ENCODE results near the gene CXorf66.

Gene CXorf66

GRCh38 chrX:139949703-139950102, 15.6 kb downstream of the CXorf66 start:
- Histone ChIP-seq H3K9ac (no peak overlapping the region), H3K4me3 (no peak overlapping the region), H3K9me3 (no peaks in the 10 kb centered on the region), H3K27me3 (peaks cover 55% of the 10 kb centered on the region), H3K4me2 (no peak overlapping the region), H3K36me3 (no peaks in the 10 kb centered on the region), H4K20me1 (no peaks in the 10 kb centered on the region), H3K27ac (no peak overlapping the region), H3K4me1 (no peaks in the 10 kb centered on the region)
- no peak for TF ChIP-seq Cebpa-rat (IDR thresholded peaks at IDR 0.05)

GRCh38 chrX:139945075-139945474, 20.2 kb downstream of the CXorf66 start:
- no peak for TF ChIP-seq Cebpa-rat (IDR thresholded peaks at IDR 0.05)
- Histone ChIP-seq H3K4me2 (no peak overlapping the region), H3K9ac (no peak overlapping the region), H3K4me3 (no peak overlapping the region), H3K36me3 (no peaks in the 10 kb centered on the region), H4K20me1 (no peaks in the 10 kb centered on the region), H3K27ac (no peak overlapping the region), H3K27me3 (peaks cover 81% of the 10 kb centered on the region), H3K9me3 (no peaks in the 10 kb centered on the region), H3K4me1 (no peaks in the 10 kb centered on the region)

DNA sequence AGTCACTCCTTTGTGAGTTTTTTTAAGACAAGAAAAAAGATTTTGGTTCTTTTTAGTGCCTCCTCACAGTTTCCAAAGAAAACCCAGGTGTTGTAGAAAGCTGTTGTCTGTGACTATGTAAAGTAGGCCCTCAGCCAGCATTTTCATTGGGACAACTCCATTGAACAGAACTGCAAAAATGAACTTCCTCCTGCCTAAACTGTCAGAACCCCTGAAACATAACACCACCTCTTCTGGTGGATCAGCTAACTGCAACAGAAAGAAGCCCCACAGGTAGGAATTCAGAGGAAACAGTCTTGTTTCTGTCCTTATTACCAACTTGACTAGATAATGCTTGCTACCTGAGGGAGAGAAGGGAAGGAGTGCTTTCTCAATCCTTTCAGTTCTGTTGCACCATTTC, 29.1 kb downstream of the CXorf66 start:
- H3K4me1 ChIP-seq = peaks cover 6% of the 10 kb centered on the region
- no peak for TF ChIP-seq Cebpa-rat (IDR thresholded peaks at IDR 0.05)
- no peak overlapping the region for H3K9ac ChIP-seq
- H3K27me3 ChIP-seq = peaks cover 42% of the 10 kb centered on the region
- H4K20me1 ChIP-seq = no peaks in the 10 kb centered on the region
- no peak overlapping the region for H3K4me3 ChIP-seq
- H3K36me3 ChIP-seq = no peaks in the 10 kb centered on the region
- H3K9me3 ChIP-seq = peaks cover 7% of the 10 kb centered on the region; the same call in 1 of the 2 replicates
- no peak overlapping the region for H3K27ac ChIP-seq
- H3K4me2 ChIP-seq = no peak overlapping the region

GRCh38 chrX:139933904-139934303, 31.4 kb downstream of the CXorf66 start:
- peaks cover 7% of the 10 kb centered on the region; the same call in 1 of the 2 replicates for H3K9me3 ChIP-seq
- H3K27ac ChIP-seq = peak overlapping the region; percentile 81
- H3K9ac ChIP-seq = peak overlapping the region; percentile 79
- H3K36me3 ChIP-seq = no peaks in the 10 kb centered on the region
- peak overlapping the region; percentile 69 for H3K4me2 ChIP-seq
- TF ChIP-seq Cebpa-rat (IDR thresholded peaks at IDR 0.05) = no peak
- H3K4me3 ChIP-seq = peak overlapping the region; percentile 78
- peaks cover 18% of the 10 kb centered on the region for H3K4me1 ChIP-seq
- H4K20me1 ChIP-seq = peaks cover 21% of the 10 kb centered on the region
- H3K27me3 ChIP-seq = peaks cover 46% of the 10 kb centered on the region

DNA sequence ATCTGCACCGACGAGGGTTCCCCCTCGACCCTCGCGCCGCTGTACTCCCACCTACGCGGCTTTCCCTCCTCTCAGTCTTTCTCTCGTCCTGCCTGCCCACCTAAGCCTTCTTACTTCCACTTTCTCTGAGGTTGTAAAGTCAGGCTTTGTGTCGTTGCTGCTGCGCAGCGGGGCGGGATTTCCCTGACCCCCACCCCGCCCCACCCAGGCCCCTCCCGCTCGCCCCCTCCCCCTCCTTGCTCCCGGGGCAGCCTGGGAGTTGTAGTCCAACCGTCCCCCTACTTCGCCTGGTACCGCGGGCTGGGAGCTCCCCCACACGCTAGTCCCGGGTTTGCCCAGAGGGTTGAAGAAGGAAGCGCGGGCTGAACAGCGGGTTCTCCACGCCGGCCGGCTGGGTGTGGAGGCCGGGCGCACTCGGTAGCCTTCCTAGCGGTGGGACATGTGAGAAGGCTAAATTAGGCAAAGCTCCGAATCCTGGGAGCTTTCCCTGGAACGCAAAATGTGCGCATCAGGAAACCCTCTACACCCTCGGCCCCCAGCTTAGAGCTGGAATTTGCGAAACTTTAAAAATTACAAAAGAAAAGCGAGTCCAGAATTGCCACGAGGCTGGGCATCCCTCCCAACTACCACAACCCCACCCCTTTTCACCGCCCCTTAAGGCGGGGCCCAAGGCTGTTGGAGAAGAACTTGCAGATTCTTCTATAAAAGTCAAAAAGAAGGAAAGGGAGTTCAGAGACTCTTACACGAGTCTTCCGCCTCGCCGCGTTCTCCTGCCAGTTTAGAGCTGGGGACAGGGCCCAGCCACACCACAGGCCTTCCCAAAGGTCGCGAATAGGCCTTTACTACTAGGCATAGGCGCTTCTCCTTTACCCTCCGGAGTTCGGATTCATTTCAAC, 32.2 kb downstream of the CXorf66 start, which contains the start of gene ATP11C:
Gene ATP11C (minus strand): TSS at position 153 of the 896 bp plus-strand sequence. CDS start 1,011 bp downstream, outside the sequence.
- H3K4me2 ChIP-seq = peak within 1 kb of the TSS; percentile 71
- peak within 1 kb of the TSS; percentile 90 for H3K9ac ChIP-seq
- peaks cover 29% of the 10 kb centered on the region for H4K20me1 ChIP-seq
- peaks cover 7% of the 10 kb centered on the region; the same call in 1 of the 2 replicates for H3K9me3 ChIP-seq
- peaks cover 18% of the 10 kb centered on the region for H3K4me1 ChIP-seq
- TF ChIP-seq Cebpa-rat (IDR thresholded peaks at IDR 0.05) = no peak
- peak within 1 kb of the TSS; percentile 78 for H3K4me3 ChIP-seq
- no peaks in the 10 kb centered on the region for H3K36me3 ChIP-seq
- H3K27ac ChIP-seq = peak within 1 kb of the TSS; percentile 87
- H3K27me3 ChIP-seq = peaks cover 46% of the 10 kb centered on the region

DNA sequence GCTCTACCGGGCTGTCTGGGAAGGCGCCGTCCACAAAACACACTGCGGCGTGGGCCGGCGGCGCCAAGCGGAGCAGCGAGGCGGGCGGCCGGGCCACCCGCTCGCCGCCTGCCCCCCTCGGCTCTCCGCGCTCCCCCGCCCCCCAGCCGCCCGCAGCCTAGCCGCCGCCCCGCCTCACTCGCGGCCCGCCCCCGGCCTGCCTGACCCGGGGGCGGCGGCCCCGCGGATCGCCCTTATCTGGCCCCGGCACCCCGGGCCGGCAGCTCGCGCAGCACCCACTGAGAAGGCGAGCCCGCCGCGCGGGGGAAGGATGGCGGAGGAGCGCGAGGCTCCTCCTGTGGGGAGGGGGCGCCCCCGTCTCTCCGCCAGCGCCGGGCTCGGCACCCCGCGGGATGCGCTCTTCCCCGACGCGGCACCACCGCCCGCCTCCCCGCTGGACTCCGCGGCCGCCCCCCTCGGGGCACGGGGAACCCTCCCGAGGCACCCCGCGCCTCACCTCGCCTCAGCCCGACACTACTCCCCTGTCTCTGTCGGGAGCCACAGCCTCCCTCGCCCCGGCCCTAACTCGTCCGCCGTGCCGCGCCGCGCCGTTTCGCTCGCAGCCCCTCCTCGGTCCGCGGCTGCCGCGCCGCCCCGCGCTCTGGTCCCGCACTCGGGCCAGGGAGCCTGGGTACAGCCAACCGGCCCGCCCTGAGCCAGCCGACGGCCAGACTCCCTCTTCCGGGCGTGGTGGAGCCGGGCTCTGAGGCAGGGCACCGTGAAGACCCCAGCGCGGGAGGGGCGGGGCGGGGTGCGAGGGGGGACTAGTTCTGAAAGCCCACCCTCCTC, 33.0 kb downstream of the CXorf66 start:
- TF ChIP-seq Cebpa-rat (IDR thresholded peaks at IDR 0.05) = no peak
- peaks cover 51% of the 10 kb centered on the region for H3K27me3 ChIP-seq
- peak overlapping the region; percentile 71 for H3K4me2 ChIP-seq
- H3K9ac ChIP-seq = peak overlapping the region; percentile 90
- peaks cover 18% of the 10 kb centered on the region for H3K4me1 ChIP-seq
- H3K9me3 ChIP-seq = peaks cover 7% of the 10 kb centered on the region; the same call in 1 of the 2 replicates
- H3K36me3 ChIP-seq = no peaks in the 10 kb centered on the region
- H4K20me1 ChIP-seq = peaks cover 37% of the 10 kb centered on the region
- peak overlapping the region; percentile 87 for H3K27ac ChIP-seq
- H3K4me3 ChIP-seq = peak overlapping the region; percentile 78

- peak overlapping the region; percentile 71 for H3K4me2 ChIP-seq
- H3K4me1 ChIP-seq = peaks cover 18% of the 10 kb centered on the region
- H4K20me1 ChIP-seq = peaks cover 44% of the 10 kb centered on the region
- peak overlapping the region; percentile 87 for H3K27ac ChIP-seq
- peak overlapping the region; percentile 78 for H3K4me3 ChIP-seq
- H3K27me3 ChIP-seq = peaks cover 51% of the 10 kb centered on the region
- peaks cover 7% of the 10 kb centered on the region; the same call in 1 of the 2 replicates for H3K9me3 ChIP-seq
- H3K9ac ChIP-seq = peak overlapping the region; percentile 90
- no peak for TF ChIP-seq Cebpa-rat (IDR thresholded peaks at IDR 0.05)
- H3K36me3 ChIP-seq = no peaks in the 10 kb centered on the region
Measured at GRCh38 chrX:139931646-139932072, 33.7 kb downstream of the CXorf66 start.

DNA sequence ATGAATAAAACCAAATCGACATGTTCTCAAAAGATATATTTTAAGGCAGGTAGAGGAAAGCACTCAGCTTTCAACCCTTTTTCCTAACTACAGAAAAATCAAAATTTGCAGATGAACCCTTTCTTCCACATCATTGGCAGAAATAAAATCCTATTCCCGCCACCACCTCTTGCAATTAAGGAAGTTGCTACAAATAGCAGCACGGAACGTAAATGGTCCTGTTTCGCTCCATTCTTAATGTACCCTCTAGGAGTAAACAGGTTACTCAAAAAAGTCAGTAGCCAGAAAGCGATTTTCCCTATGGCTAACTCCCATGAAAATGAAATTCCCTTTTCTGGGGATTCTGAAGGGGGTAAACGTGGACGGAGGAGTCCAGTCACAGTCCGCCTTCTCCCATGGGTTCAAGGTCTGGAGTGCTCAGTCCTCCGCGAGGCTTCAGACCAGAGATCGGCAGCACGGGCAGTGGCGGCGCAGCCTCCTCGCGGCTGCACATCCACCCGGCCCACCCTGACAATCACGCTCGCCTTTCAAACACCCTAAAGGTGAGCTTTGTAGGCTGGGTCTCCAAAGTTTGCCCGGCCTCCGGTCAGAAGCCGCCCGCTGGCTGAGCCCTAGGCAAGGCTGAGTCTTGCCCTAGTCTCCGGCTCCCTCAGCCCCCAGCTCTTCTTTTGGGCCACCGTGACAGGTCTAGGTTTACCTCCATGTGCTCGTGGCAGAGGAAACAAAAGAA, 34.2 kb downstream of the CXorf66 start:
- H3K27ac ChIP-seq = peak overlapping the region; percentile 87
- peaks cover 50% of the 10 kb centered on the region for H4K20me1 ChIP-seq
- H3K9ac ChIP-seq = peak overlapping the region; percentile 90
- H3K9me3 ChIP-seq = peaks cover 7% of the 10 kb centered on the region; the same call in 1 of the 2 replicates
- peak overlapping the region; percentile 71 for H3K4me2 ChIP-seq
- peaks cover 18% of the 10 kb centered on the region for H3K4me1 ChIP-seq
- H3K4me3 ChIP-seq = peak overlapping the region; percentile 78
- no peaks in the 10 kb centered on the region for H3K36me3 ChIP-seq
- no peak for TF ChIP-seq Cebpa-rat (IDR thresholded peaks at IDR 0.05)
- H3K27me3 ChIP-seq = peaks cover 52% of the 10 kb centered on the region

- H3K4me1 ChIP-seq = peaks cover 18% of the 10 kb centered on the region
- peaks cover 7% of the 10 kb centered on the region; the same call in 1 of the 2 replicates for H3K9me3 ChIP-seq
- peaks cover 58% of the 10 kb centered on the region for H3K27me3 ChIP-seq
- H3K36me3 ChIP-seq = no peaks in the 10 kb centered on the region
- H3K27ac ChIP-seq = no peak overlapping the region
- H3K9ac ChIP-seq = peak overlapping the region; percentile 90; the same call in 1 of the 2 replicates
- H3K4me2 ChIP-seq = peak overlapping the region; percentile 71
- peaks cover 56% of the 10 kb centered on the region for H4K20me1 ChIP-seq
- no peak for TF ChIP-seq Cebpa-rat (IDR thresholded peaks at IDR 0.05)
- H3K4me3 ChIP-seq = peak overlapping the region; percentile 78
Measured at GRCh38 chrX:139930401-139930800, 34.9 kb downstream of the CXorf66 start.
